GM19023 (cell line): ENCODE data around the gene DNAH12.

Experiments
- ATAC-seq: cut with Tn5 transposase; IDR thresholded peaks from one replicate; pipeline ENCODE4 v1.9.1; 2021; ENCODE audit warnings: mild to moderate bottlenecking, moderate library complexity; ENCODE audit not compliant: unreplicated experiment

DNAH12 gene

DNA sequence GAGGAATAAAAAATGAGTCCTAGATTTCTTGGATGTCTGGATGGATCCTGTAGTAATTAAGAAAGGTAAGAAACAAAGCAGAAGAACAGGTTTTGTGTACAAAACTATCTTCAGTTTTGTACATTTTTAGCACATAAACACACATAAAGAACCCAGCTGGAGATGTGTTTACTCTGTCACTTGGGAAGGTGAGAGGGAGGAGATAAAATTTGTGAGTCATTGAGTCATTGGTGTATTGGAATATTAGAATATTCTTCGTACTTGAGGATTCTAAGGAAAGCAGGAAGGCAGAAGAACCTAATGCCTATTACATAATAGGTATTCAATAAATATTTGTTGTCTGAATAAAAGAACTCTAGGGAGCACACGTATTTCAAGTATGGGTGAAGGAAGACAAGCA lies 299.2 kb downstream of the DNAH12 start:
- no peak for ATAC-seq
